H1 (cell line): Measurements from ENCODE around the gene ZNFX1. TPM values are rescaled to one million over a fixed set of nuclear protein-coding genes. Genes with fewer than 3 reads are reported as not detected.

Source experiments
- CTCF ChIA-PET: fragments of 300-600 bp; sonication (Branson Sonifier 250); formaldehyde crosslinking; loops from one replicate; lab custom pipeline; 2021; ENCODE audit not compliant: partially characterized antibody; lab: Charles Lee
- POLR2A ChIA-PET: fragments of 300-600 bp; sonication (Branson Sonifier 250); formaldehyde crosslinking; loops from one replicate; lab custom pipeline; 2021; ENCODE audit warnings: inconsistent platforms; ENCODE audit not compliant: partially characterized antibody; lab: Charles Lee
- DNase-seq, 2 experiments: peaks; one replicate each; pipeline versions ENCODE4 v3.0.0 to v3.0.0-alpha.2; 2010 to 2022; ENCODE audit warnings: low spot score in 2 of 2, low read depth in 1 of 2, mixed read lengths in 1 of 2
- FAIRE-seq: peaks from 2 replicates; lab custom pipeline; 2011; peaks lifted over from hg19 to GRCh38; lab: Jason Lieb, UNC
- H2AFZ ChIP-seq: 2 replicates; pipeline ENCODE4 v1.8.1; 2012; ENCODE audit warnings: low read length, inconsistent platforms
- H2AK5ac ChIP-seq: 2 replicates; pipeline ENCODE4 v1.6.1; 2013; ENCODE audit warnings: low read depth, low read length
- H2BK120ac ChIP-seq: replicated peaks from 2 replicates; pipeline ENCODE3; 2013; ENCODE audit warnings: low read depth, low read length, inconsistent platforms
- H2BK12ac ChIP-seq: 2 replicates; pipeline ENCODE4 v1.6.1; 2013; ENCODE audit warnings: low read depth, low read length
- H2BK15ac ChIP-seq: 2 replicates; pipeline ENCODE4 v1.6.1; 2013; ENCODE audit warnings: low read length
- H2BK20ac ChIP-seq: 2 replicates; pipeline ENCODE4 v1.6.1; 2013; ENCODE audit warnings: low read length
- H2BK5ac ChIP-seq: 2 replicates; pipeline ENCODE4 v1.6.1; 2013; ENCODE audit warnings: low read depth, low read length
- H3K14ac ChIP-seq: 2 replicates; pipeline ENCODE4 v1.6.1; 2013; ENCODE audit warnings: inconsistent platforms; ENCODE audit not compliant: insufficient read length
- H3K18ac ChIP-seq: 2 replicates; pipeline ENCODE4 v1.6.1; 2013; ENCODE audit warnings: low read length; ENCODE audit errors: extremely low read depth
- H3K23ac ChIP-seq: 2 replicates; pipeline ENCODE4 v1.6.1; 2013; ENCODE audit warnings: inconsistent platforms; ENCODE audit not compliant: insufficient read length
- H3K23me2 ChIP-seq: 2 replicates; pipeline ENCODE4 v1.6.1; 2013; ENCODE audit warnings: low read depth, low read length
- H3K27ac ChIP-seq: 2 replicates; pipeline ENCODE4 v1.6.1; 2011; ENCODE audit warnings: low read depth, low read length, inconsistent platforms
- H3K27me3 ChIP-seq, 4 experiments: replicated peaks in 1 of 4; 1 replicate in 1 of 4; 2 replicates in 3 of 4; pipeline versions ENCODE4 v1.6.1 to v1.8.1; 2011 to 2013; ENCODE audit warnings: low read length in 3 of 4, mild to moderate bottlenecking in 3 of 4, inconsistent platforms in 2 of 4, mixed read lengths in 2 of 4, moderate library complexity in 1 of 4; ENCODE audit not compliant: control insufficient read depth in 3 of 4, insufficient read depth in 3 of 4; ENCODE audit errors: extremely low read depth in 1 of 4
- H3K36me3 ChIP-seq, 4 experiments: 2 replicates each; pipeline versions ENCODE4 v1.6.1 to v1.8.1; 2011 to 2013; ENCODE audit warnings: mild to moderate bottlenecking in 4 of 4, low read length in 3 of 4, moderate library complexity in 2 of 4, control low read depth in 1 of 4, inconsistent platforms in 1 of 4; ENCODE audit not compliant: insufficient read depth in 4 of 4, control insufficient read depth in 2 of 4
- H3K4ac ChIP-seq: replicated peaks from 2 replicates; pipeline ENCODE3; 2013; ENCODE audit warnings: low read length, low read depth, mixed read lengths, inconsistent platforms; ENCODE audit not compliant: insufficient read length
- H3K4me1 ChIP-seq, 4 experiments: replicated peaks in 1 of 4; 1 replicate in 1 of 4; 2 replicates in 3 of 4; pipeline versions ENCODE4 v1.6.1 to v1.8.1; 2011 to 2013; ENCODE audit warnings: low read length in 3 of 4, inconsistent platforms in 2 of 4, mixed read lengths in 1 of 4; ENCODE audit not compliant: insufficient read depth in 4 of 4, control insufficient read depth in 3 of 4
- H3K4me2 ChIP-seq, 2 experiments: 2 replicates each; pipeline versions ENCODE4 v1.6.1 to v1.8.1; 2011 to 2013; ENCODE audit warnings: low read depth in 2 of 2, low read length in 2 of 2, control low read depth in 1 of 2, inconsistent platforms in 1 of 2, mild to moderate bottlenecking in 1 of 2; ENCODE audit not compliant: insufficient read depth in 1 of 2
- H3K4me3 ChIP-seq, 4 experiments: fragments of 200-600, 300-600 bp in 1 of 4; sonication (generic), shearing (Covaris generic), sonication (Bioruptor Twin) in 1 of 4; 2 replicates each; pipeline versions ENCODE4 v1.5.1 to v1.8.1; 2011 to 2016; ENCODE audit warnings: low read length in 4 of 4, low read depth in 3 of 4, control low read depth in 2 of 4, inconsistent platforms in 2 of 4, mild to moderate bottlenecking in 2 of 4, mixed read lengths in 1 of 4, moderate library complexity in 1 of 4; ENCODE audit not compliant: insufficient read depth in 2 of 4; ENCODE audit errors: extremely low read depth in 1 of 4
- H3K56ac ChIP-seq: replicated peaks from 2 replicates; pipeline ENCODE3; 2013; ENCODE audit warnings: low read depth, mild to moderate bottlenecking, mixed read lengths, low read length, inconsistent platforms; ENCODE audit not compliant: insufficient read length
- H3K79me1 ChIP-seq: 2 replicates; pipeline ENCODE4 v1.6.1; 2013; ENCODE audit warnings: low read depth, low read length, control low read depth
- H3K79me2 ChIP-seq, 2 experiments: 2 replicates each; pipeline versions ENCODE4 v1.6.1 to v1.8.1; 2012 to 2013; ENCODE audit warnings: low read length in 2 of 2, mild to moderate bottlenecking in 2 of 2, inconsistent platforms in 1 of 2; ENCODE audit not compliant: insufficient read depth in 2 of 2, control insufficient read depth in 1 of 2
- H3K9ac ChIP-seq, 4 experiments: replicated peaks in 1 of 4; 1 replicate in 1 of 4; 2 replicates in 3 of 4; pipeline versions ENCODE4 v1.6.1 to v1.8.1; 2011 to 2013; ENCODE audit warnings: low read depth in 3 of 4, low read length in 3 of 4, control low read depth in 2 of 4, mild to moderate bottlenecking in 2 of 4, moderate library complexity in 2 of 4, inconsistent platforms in 1 of 4; ENCODE audit errors: extremely low read depth in 1 of 4
- H3K9me3 ChIP-seq, 2 experiments: 2 replicates each; pipeline versions ENCODE4 v1.6.1 to v1.8.1; 2012 to 2013; ENCODE audit warnings: mild to moderate bottlenecking in 2 of 2, moderate library complexity in 2 of 2, control low read depth in 1 of 2, inconsistent platforms in 1 of 2, low read depth in 1 of 2, low read length in 1 of 2, mixed read lengths in 1 of 2; ENCODE audit not compliant: insufficient read depth in 2 of 2
- H4K20me1 ChIP-seq, 2 experiments: replicated peaks in 1 of 2; 2 replicates each; pipeline versions ENCODE3 to v1.8.1; 2011 to 2013; ENCODE audit warnings: inconsistent platforms in 2 of 2, low read length in 2 of 2, mild to moderate bottlenecking in 1 of 2; ENCODE audit not compliant: insufficient read depth in 2 of 2, control insufficient read depth in 1 of 2
- H4K5ac ChIP-seq: 2 replicates; pipeline ENCODE4 v1.6.1; 2013; ENCODE audit warnings: low read length, low read depth, mixed read lengths, inconsistent platforms; ENCODE audit not compliant: insufficient read length
- H4K8ac ChIP-seq: 2 replicates; pipeline ENCODE4 v1.8.0; 2013; ENCODE audit warnings: mild to moderate bottlenecking, moderate library complexity, low read length, inconsistent platforms; ENCODE audit not compliant: insufficient read depth; ENCODE audit errors: extremely low read depth
- H4K91ac ChIP-seq: replicated peaks from 2 replicates; pipeline ENCODE3; 2013; ENCODE audit warnings: low read length, mixed read lengths, inconsistent platforms; ENCODE audit not compliant: insufficient read length
- ATF2 ChIP-seq: IDR thresholded peaks from 2 replicates; pipeline ENCODE4 v1.6.1; 2012; ENCODE audit warnings: low read length, inconsistent platforms
- CBX8 ChIP-seq: fragments of 300-800, 300-1000 bp; sonication (generic); IDR thresholded peaks from 2 replicates; pipeline ENCODE4 v1.7.1; 2016; ENCODE audit warnings: low read depth, low read length, borderline replicate concordance
- CHD1 ChIP-seq: IDR thresholded peaks from 2 replicates; pipeline ENCODE4 v1.6.1; 2012; ENCODE audit warnings: low read depth, low read length, improper control_type of control experiment
- E2F6 ChIP-seq: IDR thresholded peaks from 2 replicates; pipeline ENCODE4 v1.6.1; 2012; ENCODE audit warnings: inconsistent platforms
- EGR1 ChIP-seq: IDR thresholded peaks from 2 replicates; pipeline ENCODE4 v1.6.1; 2011; ENCODE audit warnings: low read depth, low read length, borderline replicate concordance
- KDM1A ChIP-seq: fragments of 200-600, 300-600 bp; sonication (generic); IDR thresholded peaks from 2 replicates; pipeline ENCODE4 v1.7.1; 2016; ENCODE audit warnings: mild to moderate bottlenecking, low read length, borderline replicate concordance
- MAFK ChIP-seq: IDR thresholded peaks from 2 replicates; pipeline ENCODE4 v1.6.1; 2012; ENCODE audit warnings: low read depth, mild to moderate bottlenecking, improper control_type of control experiment, low read length
- POLR2A ChIP-seq, 2 experiments: IDR thresholded peaks; 1 replicate in 1 of 2; 2 replicates in 1 of 2; pipeline ENCODE4 v1.6.1; 2011; ENCODE audit warnings: low read depth in 2 of 2, low read length in 2 of 2, mild to moderate bottlenecking in 2 of 2; ENCODE audit errors: control extremely low read depth in 1 of 2
- SIRT6 ChIP-seq: IDR thresholded peaks from one replicate; pipeline ENCODE4 v1.7.1; 2012; ENCODE audit warnings: low read length, inconsistent platforms
- SIX5 ChIP-seq: IDR thresholded peaks from 2 replicates; pipeline ENCODE4 v1.6.1; 2011; ENCODE audit warnings: mild to moderate bottlenecking, low read depth, low read length
- TAF1 ChIP-seq: IDR thresholded peaks from 2 replicates; pipeline ENCODE4 v1.6.1; 2011; ENCODE audit warnings: mild to moderate bottlenecking, low read depth, low read length
- WGBS, 2 experiments: shearing (Covaris generic) in 1 of 2; methylation state at CpG; one replicate each; pipeline versions ENCODE4 v1.1.6 to v1.1.7; 2013 to 2015; ENCODE audit warnings: low lambda C conversion rate in 2 of 2, mixed read lengths in 2 of 2, inconsistent platforms in 1 of 2, low coverage in 1 of 2, missing lambda C conversion rate in 1 of 2; ENCODE audit not compliant: insufficient replicate concordance in 2 of 2, insufficient coverage in 1 of 2, insufficient read length in 1 of 2; ENCODE audit errors: extremely low coverage in 1 of 2, missing lambda C conversion rate in 1 of 2; 5-methylcytosine and 5-hydroxymethylcytosine counted together
- polyA plus RNA-seq, 7 experiments: library from polyadenylated mRNA; depleted of rRNA in 3 of 7; stranded (reverse) in 5 of 7; unstranded in 2 of 7; fragments of >200 nt in 5 of 7; fragments of 200-250 nt in 2 of 7; gene quantifications; 1 replicate in 5 of 7; 2 replicates in 1 of 7; 4 replicates in 1 of 7; pipeline versions ENCODE4 v1.2.1 to v1.2.3, GENCODE V29; 2011 to 2013; ENCODE audit warnings: missing spikeins in 2 of 7, mixed read lengths in 2 of 7
- total RNA-seq: library from RNA; stranded (reverse); fragmentation: NEBNext Ultra II Directional; extraction: Animal tissue kit (Norgen Biotek cat#: 25700); gene quantifications from 2 replicates; pipeline ENCODE4 v1.2.1, GENCODE V29; 2021

ZNFX1 gene
- total and polyA plus RNA-seq, 2 of the 8 experiments (the other 6 are each of a cell fraction or from before 2014, with no cell fraction given) = 3.1 to 11.3 TPM

DNA sequence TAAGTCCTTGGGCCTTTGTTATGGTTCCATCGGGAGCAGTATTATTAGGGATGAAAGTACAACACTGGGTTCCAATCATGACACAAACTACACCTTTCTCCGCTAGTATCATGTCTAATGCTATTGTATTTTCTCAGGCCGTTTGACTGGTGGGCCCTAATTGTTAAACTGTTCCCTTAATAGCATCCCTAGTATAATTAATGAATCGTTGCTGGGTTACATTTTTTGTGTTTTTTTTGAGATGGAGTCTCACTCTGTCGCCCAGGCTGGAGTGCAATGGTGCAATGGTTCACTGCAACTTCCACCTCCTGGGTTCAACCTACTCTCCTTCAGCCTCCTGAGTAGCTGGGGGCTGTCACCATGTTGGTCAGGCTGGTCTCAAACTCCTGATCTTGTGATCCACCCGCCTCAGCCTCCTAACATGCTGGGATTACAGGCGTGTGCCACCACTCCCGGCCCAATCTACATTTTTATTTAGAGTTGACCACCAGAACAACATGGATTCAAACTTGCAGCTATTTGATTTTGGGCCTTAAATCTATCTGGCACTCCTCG lies 4.1 kb upstream of the ZNFX1 start:
- H3K27ac ChIP-seq = peak overlapping the region; percentile 51; the same call in 1 of the 2 replicates
- TF ChIP-seq POLR2A (IDR thresholded peaks at IDR 0.05; ENCODE audit: control extremely low read depth in 1 of 2, low read depth in 2 of 2, low read length in 2 of 2) (0 out of 3 replicates have a peak, but pooled peaks of 1 of the 2 experiments have one; percentile 32), EGR1 (no peak), E2F6 (no peak), TAF1 (no peak), CBX8 (no peak), MAFK (no peak), KDM1A (no peak), SIX5 (no peak), SIRT6 (no peak), ATF2 (peak; percentile 71; the same call in 1 of the 2 replicates), CHD1 (no peak; the same call in none of the 2 replicates)

More for the DNA sequence above, 4.1 kb upstream of the ZNFX1 start:
- no peak overlapping the region for H4K8ac ChIP-seq
- H2BK120ac ChIP-seq = no peak overlapping the region
- H3K36me3 ChIP-seq = peaks cover 72 to 83% (median 79%) of the 10 kb centered on the region in 4 experiments
- H3K4me1 ChIP-seq = peaks cover 3 to 16% (median 9%) of the 10 kb centered on the region in 4 experiments; a peak in 6 of 7 replicates
- H3K79me2 ChIP-seq = peaks cover 58 to 92% of the 10 kb centered on the region in 2 experiments
- DNase-seq (no peak), FAIRE-seq (no peak)
- H2BK5ac ChIP-seq = no peak overlapping the region; the same call in 1 of the 2 replicates
- no peak overlapping the region for H2AFZ ChIP-seq
- H2BK20ac ChIP-seq = no peak overlapping the region
- H2BK12ac ChIP-seq = no peak overlapping the region
- H4K5ac ChIP-seq = no peak overlapping the region
- peaks cover 0 to 1% (median 0%) of the 10 kb centered on the region in 4 experiments; a peak in 1 of 7 replicates for H3K27me3 ChIP-seq
- no peak overlapping the region for H2BK15ac ChIP-seq
- H3K4me3 ChIP-seq = peak overlapping the region; percentile 73 to 97 (median 92)
- H3K18ac ChIP-seq = no peak overlapping the region
- ChIA-PET POLR2A (interaction anchor here (0.6 to 18.5 kb wide), 18 partner anchors 8 to 842 kb away, joined by 3 to 1132 read pairs (median 6); no protein-coding TSS in a partner anchor), CTCF (interaction anchor here (1.3 to 4.7 kb wide), 5 partner anchors 9 to 52 kb away, joined by 3 to 53 read pairs (median 9); no protein-coding TSS in a partner anchor)
- no peak overlapping the region for H2AK5ac ChIP-seq
- peak overlapping the region; percentile 97 for H3K4me2 ChIP-seq
- H3K23me2 ChIP-seq = peaks cover 38% of the 10 kb centered on the region
- peaks cover 3% of the 10 kb centered on the region for H3K79me1 ChIP-seq
- peaks cover 59 to 62% of the 10 kb centered on the region in 2 experiments for H4K20me1 ChIP-seq
- no peak overlapping the region for H3K23ac ChIP-seq
- H4K91ac ChIP-seq = no peak overlapping the region
- 17% methylated on average over 9 of the region's 9 CpGs; no CpG with 5 or more reads in 1 of the 2 experiments for WGBS, 2 experiments
- no peak overlapping the region for H3K14ac ChIP-seq
- H3K9ac ChIP-seq = peak overlapping the region; percentile 73 to 98 (median 94)
- H3K4ac ChIP-seq = no peak overlapping the region
- H3K9me3 ChIP-seq = no peaks in the 10 kb centered on the region
- H3K56ac ChIP-seq = no peak overlapping the region
